ENCODE results near the gene TRIM31. TPM values are rescaled to one million over a fixed set of nuclear protein-coding genes. Genes with fewer than 3 reads are reported as not detected.
A peak's percentile ranks its signal among the peaks of the same experiment; 100 is the strongest.

The TRIM31 gene
- total and polyA plus RNA-seq, 2 experiments from 2014 or later = not detected

GRCh38 chr6:30156774-30157173, 43.9 kb upstream of the TRIM31 start:
- in situ Hi-C loops (cut with MboI) = no loop called here

GRCh38 chr6:30156262-30156599, 43.3 kb upstream of the TRIM31 start:
- no peak overlapping the region for H3K27ac ChIP-seq
- whole genome bisulfite sequencing, 2 experiments (ENCODE audit: low coverage in 1 of 2, low lambda C conversion rate in 2 of 2, missing lambda C conversion rate in 2 of 2) = 4 to 5% methylated on average over 4 of the region's 4 CpGs
- peak; percentile 44 for DNase-seq
- TF ChIP-seq EZH2 (IDR thresholded peaks at IDR 0.05; ENCODE audit: insufficient read depth, poor library complexity, severe bottlenecking) (no peak), EZH2phosphoT487 (IDR thresholded peaks at IDR 0.05; ENCODE audit: insufficient read depth, low read depth) (no peak)
- peak overlapping the region; percentile 53 for H2AFZ ChIP-seq
- H3K9me3 ChIP-seq (ENCODE audit: low read depth) = no peaks in the 10 kb centered on the region
- H3F3A ChIP-seq (ENCODE audit: insufficient read depth) = peaks cover 15% of the 10 kb centered on the region
- no peaks in the 10 kb centered on the region for H3K9me2 ChIP-seq (ENCODE audit: insufficient read depth)
- no peaks in the 10 kb centered on the region for H3K79me2 ChIP-seq (ENCODE audit: insufficient read depth)
- no peaks in the 10 kb centered on the region for H3K27me3 ChIP-seq (replicated peaks; ENCODE audit: insufficient read depth)
- in situ Hi-C loops (cut with MboI) = no loop called here
- no peak overlapping the region for H3K9ac ChIP-seq
- H3K4me2 ChIP-seq (ENCODE audit: unreplicated experiment) = no peak overlapping the region
- H4K20me1 ChIP-seq (ENCODE audit: insufficient read depth) = no peaks in the 10 kb centered on the region
- no peak overlapping the region for H3K4me3 ChIP-seq
- no peaks in the 10 kb centered on the region for H3K36me3 ChIP-seq (ENCODE audit: low read depth)
- peaks cover 35% of the 10 kb centered on the region for H3K4me1 ChIP-seq (ENCODE audit: insufficient read depth)

More at GRCh38 chr6:30156774-30157173, 43.9 kb upstream of the TRIM31 start:
- Histone ChIP-seq H3F3A (ENCODE audit: insufficient read depth) (peaks cover 15% of the 10 kb centered on the region), H2AFZ (peak overlapping the region; percentile 53; the same call in 1 of the 2 replicates), H3K4me3 (no peak overlapping the region), H3K79me2 (ENCODE audit: insufficient read depth) (no peaks in the 10 kb centered on the region), H3K4me2 (ENCODE audit: unreplicated experiment) (no peak overlapping the region), H3K27me3 (replicated peaks; ENCODE audit: insufficient read depth) (no peaks in the 10 kb centered on the region), H3K9ac (no peak overlapping the region), H3K4me1 (ENCODE audit: insufficient read depth) (peaks cover 35% of the 10 kb centered on the region), H3K9me2 (ENCODE audit: insufficient read depth) (no peaks in the 10 kb centered on the region), H4K20me1 (ENCODE audit: insufficient read depth) (no peaks in the 10 kb centered on the region), H3K9me3 (ENCODE audit: low read depth) (no peaks in the 10 kb centered on the region), H3K27ac (no peak overlapping the region), H3K36me3 (ENCODE audit: low read depth) (no peaks in the 10 kb centered on the region)
- WGBS, 2 experiments (ENCODE audit: low coverage in 1 of 2, low lambda C conversion rate in 2 of 2, missing lambda C conversion rate in 2 of 2) = 94 to 95% methylated on average over 9 of the region's 9 CpGs
- TF ChIP-seq EZH2phosphoT487 (IDR thresholded peaks at IDR 0.05; ENCODE audit: insufficient read depth, low read depth) = no peak
- TF ChIP-seq EZH2 (IDR thresholded peaks at IDR 0.05; ENCODE audit: insufficient read depth, poor library complexity, severe bottlenecking) = no peak
- DNase-seq = no peak

GRCh38 chr6:30155520-30156261, 42.8 kb upstream of the TRIM31 start:
- Histone ChIP-seq H3K4me1 (ENCODE audit: insufficient read depth) (peaks cover 35% of the 10 kb centered on the region), H3K27me3 (replicated peaks; ENCODE audit: insufficient read depth) (no peaks in the 10 kb centered on the region), H3K9me3 (ENCODE audit: low read depth) (no peaks in the 10 kb centered on the region), H3K9ac (no peak overlapping the region), H3K79me2 (ENCODE audit: insufficient read depth) (no peaks in the 10 kb centered on the region), H3K4me2 (ENCODE audit: unreplicated experiment) (no peak overlapping the region), H3F3A (ENCODE audit: insufficient read depth) (peaks cover 15% of the 10 kb centered on the region), H3K9me2 (ENCODE audit: insufficient read depth) (no peaks in the 10 kb centered on the region), H3K4me3 (no peak overlapping the region), H2AFZ (peak overlapping the region; percentile 53; the same call in 1 of the 2 replicates), H3K27ac (no peak overlapping the region), H4K20me1 (ENCODE audit: insufficient read depth) (no peaks in the 10 kb centered on the region), H3K36me3 (ENCODE audit: low read depth) (no peaks in the 10 kb centered on the region)
- WGBS, 2 experiments (ENCODE audit: low coverage in 1 of 2, low lambda C conversion rate in 2 of 2, missing lambda C conversion rate in 2 of 2) = 76% methylated on average over 2 of the region's 2 CpGs
- TF ChIP-seq EZH2phosphoT487 (IDR thresholded peaks at IDR 0.05; ENCODE audit: insufficient read depth, low read depth) (no peak), EZH2 (IDR thresholded peaks at IDR 0.05; ENCODE audit: insufficient read depth, poor library complexity, severe bottlenecking) (no peak)
- in situ Hi-C loops (cut with MboI) = no loop called here
- peak; percentile 21 for DNase-seq

GRCh38 chr6:30154709-30155519, 42.0 kb upstream of the TRIM31 start:
- Histone ChIP-seq H4K20me1 (ENCODE audit: insufficient read depth) (no peaks in the 10 kb centered on the region), H2AFZ (no peak overlapping the region), H3K27me3 (replicated peaks; ENCODE audit: insufficient read depth) (no peaks in the 10 kb centered on the region), H3K4me1 (ENCODE audit: insufficient read depth) (peaks cover 35% of the 10 kb centered on the region), H3K4me3 (0 out of 2 replicates have a peak overlapping the region, but pooled peaks have one; percentile 36), H3K36me3 (ENCODE audit: low read depth) (no peaks in the 10 kb centered on the region), H3K9ac (no peak overlapping the region), H3K79me2 (ENCODE audit: insufficient read depth) (no peaks in the 10 kb centered on the region), H3K4me2 (ENCODE audit: unreplicated experiment) (peak overlapping the region; percentile 54), H3F3A (ENCODE audit: insufficient read depth) (peaks cover 15% of the 10 kb centered on the region), H3K27ac (no peak overlapping the region), H3K9me3 (ENCODE audit: low read depth) (no peaks in the 10 kb centered on the region), H3K9me2 (ENCODE audit: insufficient read depth) (no peaks in the 10 kb centered on the region)
- TF ChIP-seq EZH2 (IDR thresholded peaks at IDR 0.05; ENCODE audit: insufficient read depth, poor library complexity, severe bottlenecking) (no peak), EZH2phosphoT487 (IDR thresholded peaks at IDR 0.05; ENCODE audit: insufficient read depth, low read depth) (no peak)
- DNase-seq = peak; percentile 89
- WGBS, 2 experiments (ENCODE audit: low coverage in 1 of 2, low lambda C conversion rate in 2 of 2, missing lambda C conversion rate in 2 of 2) = 29 to 37% methylated on average over 12 of the region's 12 CpGs
- in situ Hi-C loops (cut with MboI) = no loop called here

Data from GM23248 (cell line).